Stimulated activated CD8-positive, alpha-beta memory T cell treated with anti-CD3 and anti-CD28 coated beads, Interleukin-7, amount 100 ng/mL, for 48 hours (primary cell): ENCODE results near the gene OASL.
"Not testable (repeated sequence)": the region's sequence is repeated elsewhere in the genome, so short reads cannot be mapped to it uniquely, and the experiment has no call there.

Experiments
- DNase-seq, 2 donors: peaks; one replicate each; pipeline ENCODE4 v3.0.0-alpha.2; 2020; ENCODE audit warnings: low read depth in 1 of 2; ENCODE audit errors: extremely low read depth in 1 of 2

Gene OASL

GRCh38 chr12:121038861-121039668 lies at the start of gene OASL:
Gene OASL (minus strand): TSS chr12:121039246. CDS start chr12:121038971, 275 bp downstream.
- DNase-seq, result peak; percentile 29 to 55

- no peak for DNase-seq
These were observed 49.1 kb upstream of the OASL start for GRCh38 chr12:121088195-121088585.

DNA sequence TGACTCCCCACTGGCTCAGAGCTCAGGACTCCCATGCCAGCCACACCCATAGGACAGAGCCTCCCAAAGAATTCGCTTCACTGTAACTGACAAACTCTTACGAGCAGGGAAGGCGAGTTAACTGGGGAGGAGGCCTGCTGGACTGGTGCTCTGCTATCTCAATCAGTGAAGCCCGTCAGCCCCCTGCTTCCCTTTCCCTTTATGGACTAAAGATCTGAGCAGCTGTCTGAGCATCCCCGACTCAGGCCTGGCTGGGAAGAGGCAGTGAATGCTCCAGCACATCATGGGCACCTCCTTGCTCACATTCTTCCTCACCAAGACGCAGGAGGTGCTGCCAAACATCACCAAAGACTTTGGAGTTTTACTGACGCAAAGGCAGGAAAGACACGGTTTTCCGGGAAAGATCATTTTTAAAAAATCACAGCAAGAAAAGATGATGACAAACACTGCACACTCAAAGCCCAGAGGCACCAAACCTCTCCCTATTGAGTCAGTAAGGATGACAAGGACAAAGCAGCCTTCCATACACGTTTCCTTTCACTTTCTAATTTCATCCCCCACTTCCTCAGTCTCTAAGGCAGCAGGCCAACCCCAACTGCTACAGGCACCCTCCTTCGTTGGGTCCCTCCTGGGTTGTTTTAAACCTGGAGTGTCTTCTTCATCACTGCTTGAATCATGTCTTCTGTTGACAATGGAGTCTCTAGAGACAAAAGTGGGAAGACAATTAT lies 48.6 kb upstream of the OASL start:
- no peak for DNase-seq

DNA sequence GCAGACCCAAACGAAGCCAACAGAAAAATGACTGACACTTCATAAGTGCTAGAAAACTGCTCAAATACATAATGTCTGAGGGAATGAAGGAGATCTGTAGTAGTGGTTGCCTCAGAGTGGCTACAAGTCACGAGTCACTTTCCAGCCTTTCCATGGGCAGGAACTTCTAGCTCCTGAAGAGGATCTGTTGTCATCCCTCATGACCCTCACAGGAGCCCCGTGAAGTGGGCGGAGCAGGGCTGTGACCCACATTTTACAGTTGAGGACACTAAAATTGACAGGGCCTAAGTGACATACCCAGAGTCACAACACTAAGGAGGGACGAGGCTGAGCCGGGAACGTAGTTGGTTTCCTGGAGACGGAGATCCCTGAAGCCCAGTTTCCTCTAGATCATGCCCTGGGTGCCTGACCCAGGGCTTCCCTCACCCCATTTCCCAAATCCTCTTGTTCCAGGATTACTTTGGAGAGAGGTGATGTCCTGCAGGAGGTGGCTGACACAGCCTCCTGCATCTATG lies 47.8 kb upstream of the OASL start:
- DNase-seq, result no peak

DNA sequence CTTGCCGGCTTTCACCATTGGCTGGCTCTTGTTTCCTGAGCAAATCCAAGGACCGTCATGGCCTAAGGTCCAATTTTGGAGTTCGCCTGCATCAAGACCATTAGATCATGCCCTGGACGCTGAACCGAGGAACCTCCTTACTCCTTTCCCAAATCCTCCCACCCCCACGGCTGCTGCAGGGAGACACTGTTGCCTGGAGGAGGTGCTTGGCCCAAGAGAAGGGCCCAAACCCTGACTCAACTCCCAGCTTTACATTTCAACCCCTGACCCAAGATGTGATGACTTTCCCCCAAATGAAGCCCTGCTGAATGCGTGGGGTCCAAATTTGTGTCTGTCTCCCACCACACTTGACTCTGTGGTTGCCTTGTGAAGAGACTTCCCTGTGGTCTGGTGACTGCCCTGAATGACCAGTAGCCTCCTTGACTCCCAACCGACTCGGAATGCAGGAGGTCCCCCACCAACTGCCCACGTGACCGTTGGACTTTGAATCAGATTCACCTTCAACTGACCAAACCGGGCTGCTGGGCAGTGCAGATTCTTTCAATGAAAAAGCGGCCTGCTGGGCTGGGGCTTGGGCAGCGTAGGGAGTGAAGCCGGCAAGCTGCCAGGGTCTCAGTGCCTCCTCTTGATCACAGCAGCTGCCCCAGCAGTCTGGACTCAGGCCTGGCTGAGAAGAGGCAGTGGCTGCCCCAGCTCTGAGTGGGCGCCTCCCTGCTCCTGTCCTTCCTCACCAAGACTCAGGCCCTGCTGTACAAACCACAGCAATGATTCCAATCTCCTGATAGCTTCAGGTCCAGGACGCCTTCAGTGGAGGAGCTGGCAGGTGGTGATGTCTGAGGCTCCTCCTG lies 46.7 kb upstream of the OASL start:
- no peak for DNase-seq

DNA sequence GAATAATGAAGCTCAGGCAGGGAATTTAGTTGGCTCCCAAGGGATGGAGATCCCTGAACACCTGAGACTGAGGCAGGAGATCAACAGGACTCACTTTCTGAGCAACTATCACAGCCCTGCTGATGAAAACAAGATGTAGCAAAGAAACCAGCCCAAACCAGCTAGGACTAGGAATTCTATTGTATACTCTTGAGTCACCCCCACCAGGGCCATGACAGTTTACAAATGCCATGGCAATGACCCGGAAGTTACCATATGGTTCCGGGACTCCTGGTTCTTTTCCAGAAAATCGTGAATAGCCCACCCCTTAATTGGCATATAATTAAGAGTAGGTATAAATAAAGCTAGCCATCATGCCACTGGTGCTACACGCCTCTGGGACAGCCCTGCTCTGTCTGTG lies 46.0 kb upstream of the OASL start:
- DNase-seq, result no peak

DNA sequence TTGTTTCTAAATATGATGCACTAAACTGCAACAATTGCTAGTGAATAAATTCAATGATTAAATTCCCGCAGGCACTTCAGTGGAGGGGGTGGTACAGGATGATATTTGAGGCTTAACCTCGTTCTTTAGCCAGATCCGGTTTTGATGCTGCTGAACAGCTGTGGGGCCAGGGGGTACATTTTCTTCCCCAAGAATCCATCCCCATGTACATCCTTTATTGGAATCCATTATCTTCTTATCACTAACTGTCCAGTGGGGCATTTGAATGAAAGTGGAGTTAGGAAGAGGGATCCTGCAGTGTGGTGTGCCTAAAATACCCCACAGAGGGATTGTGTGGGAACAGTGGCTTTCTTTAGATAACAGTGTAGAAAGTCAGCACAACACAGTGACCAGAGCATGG lies 45.2 kb upstream of the OASL start:
- no peak for DNase-seq

DNA sequence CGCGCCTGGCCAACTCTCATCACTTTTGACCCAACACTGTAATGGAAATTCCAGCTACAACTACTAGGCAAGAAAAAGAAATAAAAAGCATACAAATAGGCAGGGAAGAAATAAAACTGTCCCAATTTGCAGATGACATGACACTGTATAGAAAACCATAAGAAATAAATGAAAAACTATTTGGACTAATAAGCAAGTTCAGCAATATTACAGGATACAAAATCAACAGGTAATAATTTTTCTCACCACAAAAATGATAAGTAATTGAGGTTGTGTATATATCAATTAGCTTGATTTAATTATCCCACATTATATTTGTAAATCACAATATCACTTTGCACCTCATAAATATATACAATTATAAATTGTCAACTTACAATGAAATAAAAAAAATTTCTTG lies 41.9 kb upstream of the OASL start:
- DNase-seq, result no peak

- DNase-seq, result no peak
These were observed 40.8 kb upstream of the OASL start for GRCh38 chr12:121079736-121080272.

DNA sequence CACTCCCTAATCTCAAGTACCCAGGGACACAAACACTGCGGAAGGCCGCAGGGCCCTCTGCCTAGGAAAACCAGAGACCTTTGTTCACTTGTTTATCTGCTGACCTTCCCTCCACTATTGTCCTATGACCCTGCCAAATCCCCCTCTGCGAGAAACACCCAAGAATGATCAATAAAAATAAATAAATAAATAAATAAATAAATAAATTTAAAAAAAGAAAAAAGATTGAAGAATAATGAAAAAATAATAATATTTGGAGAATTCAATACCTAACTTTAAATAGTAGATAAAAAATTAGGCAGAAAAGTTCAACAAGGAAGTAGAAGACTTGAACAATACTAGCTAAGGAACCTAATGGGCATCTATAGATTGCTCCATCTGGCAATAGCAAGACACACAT lies 38.4 kb upstream of the OASL start:
- DNase-seq, result not testable (repeated sequence)

- DNase-seq, result not testable (repeated sequence)
These were observed 36.9 kb upstream of the OASL start for GRCh38 chr12:121075911-121076310.

GRCh38 chr12:121072147-121072546 lies 33.1 kb upstream of the OASL start:
- DNase-seq, result no peak

GRCh38 chr12:121069206-121069605 lies 30.2 kb upstream of the OASL start:
- no peak for DNase-seq

DNA sequence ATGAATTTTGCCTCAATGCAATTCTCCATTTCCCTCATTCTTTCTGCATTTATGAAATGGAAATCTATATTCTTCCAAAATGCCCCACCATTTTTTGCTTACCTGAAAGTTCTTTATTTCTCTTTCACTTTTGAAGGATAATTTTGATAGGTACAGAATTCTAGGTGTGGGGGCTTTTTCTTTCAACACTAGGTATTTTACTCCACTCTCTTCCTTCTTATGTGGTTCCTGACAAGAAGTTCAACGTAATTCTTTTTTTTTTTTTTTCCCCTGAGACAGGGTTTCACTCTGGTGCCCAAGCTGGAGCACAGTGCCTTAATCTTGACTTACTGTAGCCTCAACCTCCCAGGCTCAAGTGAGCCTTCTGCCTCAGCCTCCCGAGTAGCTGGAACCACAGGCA lies 26.3 kb upstream of the OASL start:
- DNase-seq, result no peak

- not testable (repeated sequence) for DNase-seq
These were observed 25.5 kb upstream of the OASL start for GRCh38 chr12:121064586-121064985.

- DNase-seq, result no peak
These were observed 25.1 kb upstream of the OASL start for GRCh38 chr12:121064116-121064515.

DNA sequence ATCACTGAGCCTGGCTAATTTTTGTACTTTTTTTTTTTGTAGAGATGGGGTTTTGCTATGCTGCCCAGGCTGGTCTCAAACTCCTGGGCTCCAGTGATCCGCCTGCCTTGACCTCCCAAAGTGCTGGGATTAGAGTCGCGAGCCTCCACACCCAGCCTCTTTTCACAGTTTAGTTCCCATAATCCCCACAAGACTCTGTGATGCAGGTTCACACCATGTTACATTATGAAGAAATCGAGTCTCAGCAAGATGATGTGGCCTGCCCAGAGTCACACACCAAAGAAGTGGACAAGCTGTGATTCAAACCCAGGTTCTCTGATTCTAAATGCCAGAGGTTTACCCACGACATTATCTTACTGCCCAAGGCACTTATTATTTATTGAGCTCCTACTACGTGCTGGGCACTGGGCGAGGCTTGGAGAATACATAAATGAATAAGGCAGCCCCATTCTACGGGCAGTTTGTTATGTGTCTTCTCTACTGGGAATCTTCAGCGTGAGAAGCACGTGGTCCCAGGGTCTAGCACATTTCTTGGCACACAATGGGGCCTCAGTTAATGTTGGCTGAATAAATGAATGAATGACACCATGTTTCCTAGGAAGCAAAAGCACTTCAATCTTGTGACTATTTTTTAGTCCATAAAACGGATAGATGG lies 23.5 kb upstream of the OASL start:
- DNase-seq, result no peak

GRCh38 chr12:121061831-121062230 lies 22.8 kb upstream of the OASL start:
- no peak for DNase-seq

GRCh38 chr12:121060149-121061001 lies 21.3 kb upstream of the OASL start:
- peak; percentile 20 to 33 for DNase-seq
